ENCODE results near the gene TSSK3. TPM values are rescaled to one million over a fixed set of nuclear protein-coding genes. Genes with fewer than 3 reads are reported as not detected.

TSSK3 gene
- total and polyA plus RNA-seq, 9 of the 15 experiments (the other 6 are each of a cell fraction or from before 2014, with no cell fraction given) = 0.27 to 2.8 (median 1.9) TPM

- TF ChIP-seq, protein P1, sequence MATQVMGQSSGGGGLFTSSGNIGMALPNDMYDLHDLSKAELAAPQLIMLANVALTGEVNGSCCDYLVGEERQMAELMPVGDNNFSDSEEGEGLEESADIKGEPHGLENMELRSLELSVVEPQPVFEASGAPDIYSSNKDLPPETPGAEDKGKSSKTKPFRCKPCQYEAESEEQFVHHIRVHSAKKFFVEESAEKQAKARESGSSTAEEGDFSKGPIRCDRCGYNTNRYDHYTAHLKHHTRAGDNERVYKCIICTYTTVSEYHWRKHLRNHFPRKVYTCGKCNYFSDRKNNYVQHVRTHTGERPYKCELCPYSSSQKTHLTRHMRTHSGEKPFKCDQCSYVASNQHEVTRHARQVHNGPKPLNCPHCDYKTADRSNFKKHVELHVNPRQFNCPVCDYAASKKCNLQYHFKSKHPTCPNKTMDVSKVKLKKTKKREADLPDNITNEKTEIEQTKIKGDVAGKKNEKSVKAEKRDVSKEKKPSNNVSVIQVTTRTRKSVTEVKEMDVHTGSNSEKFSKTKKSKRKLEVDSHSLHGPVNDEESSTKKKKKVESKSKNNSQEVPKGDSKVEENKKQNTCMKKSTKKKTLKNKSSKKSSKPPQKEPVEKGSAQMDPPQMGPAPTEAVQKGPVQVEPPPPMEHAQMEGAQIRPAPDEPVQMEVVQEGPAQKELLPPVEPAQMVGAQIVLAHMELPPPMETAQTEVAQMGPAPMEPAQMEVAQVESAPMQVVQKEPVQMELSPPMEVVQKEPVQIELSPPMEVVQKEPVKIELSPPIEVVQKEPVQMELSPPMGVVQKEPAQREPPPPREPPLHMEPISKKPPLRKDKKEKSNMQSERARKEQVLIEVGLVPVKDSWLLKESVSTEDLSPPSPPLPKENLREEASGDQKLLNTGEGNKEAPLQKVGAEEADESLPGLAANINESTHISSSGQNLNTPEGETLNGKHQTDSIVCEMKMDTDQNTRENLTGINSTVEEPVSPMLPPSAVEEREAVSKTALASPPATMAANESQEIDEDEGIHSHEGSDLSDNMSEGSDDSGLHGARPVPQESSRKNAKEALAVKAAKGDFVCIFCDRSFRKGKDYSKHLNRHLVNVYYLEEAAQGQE (IDR thresholded peaks at IDR 0.05; ENCODE audit: borderline replicate concordance) = no peak
- TF ChIP-seq, protein P1 (CRISPR knock-in tag; IDR thresholded peaks at IDR 0.05; ENCODE audit: low read depth) = no peak
- TF ChIP-seq HMG20A (CRISPR knock-in tag; conservative IDR thresholded peaks at IDR 0.05) (no peak), MXI1 (IDR thresholded peaks at IDR 0.05; ENCODE audit: low read depth, low read length) (no peak), COPS2 (conservative IDR thresholded peaks at IDR 0.05) (no peak), ZFX (CRISPR knock-in tag; IDR thresholded peaks at IDR 0.05) (no peak), PYGO2 (tag; IDR thresholded peaks at IDR 0.05) (no peak), MAFG (tag; conservative IDR thresholded peaks at IDR 0.05) (no peak), CREM (IDR thresholded peaks at IDR 0.05; ENCODE audit: low read depth) (no peak), CEBPB (tag; IDR thresholded peaks at IDR 0.05) (peak; percentile 19; the same call in 1 of the 2 replicates), ZBTB12 (CRISPR knock-in tag; IDR thresholded peaks at IDR 0.05) (no peak), CSDE1 (IDR thresholded peaks at IDR 0.05) (no peak)
- TF ChIP-seq, protein P2, sequence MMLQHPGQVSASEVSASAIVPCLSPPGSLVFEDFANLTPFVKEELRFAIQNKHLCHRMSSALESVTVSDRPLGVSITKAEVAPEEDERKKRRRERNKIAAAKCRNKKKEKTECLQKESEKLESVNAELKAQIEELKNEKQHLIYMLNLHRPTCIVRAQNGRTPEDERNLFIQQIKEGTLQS (IDR thresholded peaks at IDR 0.05) = 0 out of 2 replicates have a peak, but pooled peaks have one; percentile 17
- TF ChIP-seq, protein P2 (CRISPR knock-in tag; conservative IDR thresholded peaks at IDR 0.05) = no peak
Observed at GRCh38 chr1:32318127-32318869, 44.0 kb upstream of the TSSK3 start (continued).
